Measurements from ENCODE around the gene PRKN.

The PRKN gene

DNA sequence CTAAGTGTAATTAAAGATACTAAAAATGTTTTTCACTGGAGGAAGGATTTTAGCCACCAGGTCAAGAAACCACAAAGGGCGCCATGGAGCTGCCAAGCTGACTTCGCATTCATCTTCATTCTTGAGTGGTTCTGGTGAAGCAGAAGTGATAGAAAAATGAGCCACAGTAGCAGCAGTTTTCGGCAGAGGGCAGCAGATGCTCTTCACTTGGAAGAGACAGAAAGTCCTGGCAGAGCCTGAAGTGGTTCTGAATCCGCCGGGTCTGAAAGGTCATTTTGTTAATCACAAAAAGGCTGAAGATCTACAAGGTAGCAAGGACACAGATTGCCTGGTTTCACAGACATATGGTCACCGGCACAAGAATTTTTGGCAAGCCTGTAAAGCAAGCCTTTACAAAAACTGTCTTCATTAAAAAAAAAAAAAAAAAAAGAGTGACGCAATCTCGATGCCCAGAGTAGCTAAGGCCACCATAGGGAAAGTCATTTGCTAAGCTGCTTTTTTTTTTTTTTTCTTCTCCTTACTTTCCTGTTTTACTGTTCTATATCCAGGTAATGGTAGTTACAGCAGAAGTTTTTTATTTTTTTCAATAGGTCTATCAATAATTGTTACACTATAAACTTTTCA, 1108.6 kb downstream of the PRKN start:
- peak; percentile 82 for DNase-seq (ENCODE audit: low read depth, low spot score)

DNA sequence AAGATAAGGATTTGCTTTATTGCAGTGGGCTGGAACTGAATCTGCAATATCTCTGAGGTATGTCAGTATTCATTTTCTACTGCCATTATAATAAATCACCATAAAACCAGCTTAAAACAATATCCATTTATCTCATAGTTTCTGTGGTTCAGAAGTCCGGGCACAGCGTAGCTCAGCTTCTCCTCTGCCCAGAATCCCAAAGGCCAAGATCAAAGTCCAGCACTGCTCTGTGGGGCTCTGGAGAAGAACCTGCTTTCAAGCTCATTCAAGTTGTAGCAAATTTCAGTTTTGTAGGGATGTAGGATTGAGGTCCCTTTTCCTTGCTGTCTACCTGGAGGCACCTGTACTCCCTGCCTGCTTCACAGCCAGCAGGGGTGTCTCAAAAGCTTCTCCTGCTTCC, 1113.9 kb downstream of the PRKN start:
- DNase-seq (ENCODE audit: low read depth, low spot score): no peak

DNA sequence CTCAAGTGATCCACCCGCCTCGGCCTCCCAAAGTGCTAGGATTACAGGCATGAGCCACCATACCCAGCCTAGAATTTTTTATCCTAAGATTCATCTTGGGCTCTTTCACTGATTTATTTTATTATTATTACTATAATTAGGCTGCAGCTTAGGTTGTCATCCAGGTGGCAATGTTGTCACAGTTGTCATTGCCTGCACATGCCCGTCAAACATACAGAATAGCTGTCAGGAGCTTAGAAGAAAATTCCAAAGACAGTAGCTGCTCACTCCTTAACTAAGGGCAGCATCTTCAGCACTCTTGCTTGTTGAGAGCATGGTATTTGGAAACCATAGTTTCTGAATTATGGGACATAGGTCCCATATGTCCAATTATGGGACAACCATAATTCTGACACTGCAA, 1118.8 kb downstream of the PRKN start:
- no peak for DNase-seq (ENCODE audit: low read depth, low spot score)

GRCh38 chr6:161607696-161608297, 1119.8 kb downstream of the PRKN start:
- DNase-seq (ENCODE audit: low read depth, low spot score): no peak

GRCh38 chr6:161602359-161602758, 1125.2 kb downstream of the PRKN start:
- DNase-seq (ENCODE audit: low read depth, low spot score): no peak

- no peak for DNase-seq (ENCODE audit: low read depth, low spot score)
Observed at GRCh38 chr6:161598896-161599295, 1128.7 kb downstream of the PRKN start.

DNA sequence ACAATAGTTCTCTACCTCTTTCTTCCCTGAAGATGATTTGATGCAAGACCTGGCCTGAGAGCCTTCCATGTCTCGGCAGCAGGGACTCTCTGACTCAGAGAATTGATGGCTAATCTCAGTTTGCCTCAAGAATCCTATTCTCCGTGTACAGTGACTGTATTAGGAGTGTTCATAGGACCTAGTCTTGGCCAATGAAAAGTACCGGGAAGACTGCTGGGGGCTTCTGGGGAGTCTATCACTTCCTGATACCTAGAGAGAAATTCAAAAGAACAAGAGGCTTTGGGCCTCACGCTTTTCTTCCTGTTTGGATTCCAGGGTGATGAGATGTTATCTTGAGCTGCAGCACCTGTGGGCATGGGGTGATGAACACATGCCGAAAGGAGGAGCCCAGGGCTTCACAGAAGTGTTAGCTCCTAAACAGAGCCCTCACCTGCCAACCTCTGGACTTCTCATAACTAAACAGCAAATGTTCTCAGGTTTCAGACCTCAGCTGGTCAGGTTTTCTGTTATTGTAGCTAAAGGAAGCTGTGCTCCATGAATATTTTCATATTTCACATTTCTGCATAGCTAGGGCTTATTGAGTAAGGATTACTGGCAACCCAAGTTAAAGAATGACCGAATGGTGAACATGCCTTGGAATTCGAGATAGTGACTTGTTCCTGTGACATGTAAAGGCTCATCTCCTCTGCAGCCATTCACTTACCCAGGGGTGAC, 1130.6 kb downstream of the PRKN start:
- DNase-seq (ENCODE audit: low read depth, low spot score): no peak

DNA sequence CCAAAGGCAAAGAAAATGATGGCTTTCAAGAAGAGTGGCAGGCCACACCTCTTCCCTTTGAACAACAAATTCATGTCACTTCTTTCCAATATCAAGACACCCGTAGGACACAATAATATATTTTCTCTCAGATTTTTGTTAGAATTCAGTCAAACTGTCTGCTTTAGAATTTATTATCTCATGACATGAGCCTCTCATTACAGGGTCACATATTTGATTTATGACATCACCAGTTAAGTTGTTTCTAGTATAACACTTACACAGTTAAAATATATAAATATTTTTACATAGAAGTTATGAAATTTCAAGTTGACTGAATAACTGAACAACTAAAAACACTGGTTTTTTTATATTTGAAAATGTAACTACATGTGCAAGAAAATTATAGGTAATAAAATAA, 1133.2 kb downstream of the PRKN start:
- DNase-seq (ENCODE audit: low read depth, low spot score): no peak

GRCh38 chr6:161590961-161591627, 1136.5 kb downstream of the PRKN start:
- no peak for DNase-seq (ENCODE audit: low read depth, low spot score)

DNA sequence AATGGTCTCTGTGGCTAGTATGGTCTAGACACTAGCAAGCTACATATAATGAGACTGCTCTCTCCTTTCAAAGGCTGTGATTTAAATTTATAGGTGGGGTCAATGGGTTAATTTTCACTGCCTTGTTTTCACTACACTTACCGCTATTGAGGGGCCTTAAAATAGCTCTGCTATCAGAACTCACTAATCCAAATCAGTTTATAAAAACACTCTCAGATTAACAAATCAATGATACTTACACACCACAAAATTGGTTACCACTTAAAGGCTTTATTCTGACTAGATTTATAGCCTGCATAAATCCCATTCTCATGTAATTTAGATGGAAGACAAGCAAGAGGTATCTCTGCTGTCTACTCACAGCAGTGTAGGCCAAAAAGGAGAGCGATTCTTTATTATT, 1140.7 kb downstream of the PRKN start:
- no peak for DNase-seq (ENCODE audit: low read depth, low spot score)

DNA sequence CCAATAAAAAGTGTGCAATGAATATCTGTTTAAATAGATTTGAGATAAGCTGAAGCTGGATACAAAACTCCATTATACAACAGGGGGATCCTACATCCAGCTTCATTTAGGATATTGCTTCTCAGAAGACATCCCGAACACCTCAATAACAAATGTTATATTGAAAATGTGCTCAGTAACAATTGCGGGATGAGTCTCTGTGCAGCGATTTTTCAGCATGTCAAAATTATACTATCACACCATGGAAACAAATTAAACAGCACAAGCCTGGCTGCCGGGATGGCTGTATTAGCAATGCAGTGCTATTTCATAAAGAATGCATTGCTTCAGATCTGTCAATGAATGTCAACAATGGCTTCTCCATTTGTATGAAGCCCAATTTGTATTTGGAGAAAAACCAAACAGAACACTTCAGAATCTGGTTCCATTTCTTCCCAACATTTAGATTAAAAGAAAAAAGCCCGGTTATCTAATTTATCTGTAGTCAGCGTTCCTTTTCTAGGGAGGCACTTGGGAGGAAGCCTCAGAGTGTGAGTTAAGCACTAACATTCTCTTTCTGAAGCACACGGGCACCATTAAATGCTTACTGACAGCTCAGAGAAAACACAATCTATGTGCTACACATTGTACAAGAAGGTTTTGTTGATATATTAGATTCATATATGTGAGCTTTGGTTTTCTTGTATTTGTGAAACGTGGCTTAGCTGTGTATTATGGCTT, 1142.8 kb downstream of the PRKN start:
- DNase-seq (ENCODE audit: low read depth, low spot score): no peak

DNA sequence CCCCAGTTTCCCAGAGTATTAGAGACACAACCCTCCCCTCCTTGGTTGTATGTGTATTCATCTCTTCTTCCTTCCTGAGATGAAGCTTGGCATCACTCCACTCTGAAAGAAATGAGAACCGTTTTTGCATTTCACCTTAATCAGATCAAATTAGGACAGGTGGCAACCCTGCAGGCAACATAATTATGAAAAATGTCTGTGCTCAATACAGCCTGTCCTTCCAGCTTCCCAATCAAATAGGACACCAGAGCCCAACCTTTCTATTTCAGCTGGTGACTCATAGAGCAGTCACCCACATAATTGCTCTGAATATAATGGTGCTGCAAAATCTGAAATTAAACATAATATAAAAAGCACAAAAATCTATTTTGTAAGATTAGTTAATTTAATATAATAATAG, 1143.5 kb downstream of the PRKN start:
- no peak for DNase-seq (ENCODE audit: low read depth, low spot score)

GRCh38 chr6:161583584-161583983, 1144.0 kb downstream of the PRKN start:
- DNase-seq (ENCODE audit: low read depth, low spot score): no peak

- DNase-seq (ENCODE audit: low read depth, low spot score): no peak
Observed at GRCh38 chr6:161578478-161578877, 1149.1 kb downstream of the PRKN start.

DNA sequence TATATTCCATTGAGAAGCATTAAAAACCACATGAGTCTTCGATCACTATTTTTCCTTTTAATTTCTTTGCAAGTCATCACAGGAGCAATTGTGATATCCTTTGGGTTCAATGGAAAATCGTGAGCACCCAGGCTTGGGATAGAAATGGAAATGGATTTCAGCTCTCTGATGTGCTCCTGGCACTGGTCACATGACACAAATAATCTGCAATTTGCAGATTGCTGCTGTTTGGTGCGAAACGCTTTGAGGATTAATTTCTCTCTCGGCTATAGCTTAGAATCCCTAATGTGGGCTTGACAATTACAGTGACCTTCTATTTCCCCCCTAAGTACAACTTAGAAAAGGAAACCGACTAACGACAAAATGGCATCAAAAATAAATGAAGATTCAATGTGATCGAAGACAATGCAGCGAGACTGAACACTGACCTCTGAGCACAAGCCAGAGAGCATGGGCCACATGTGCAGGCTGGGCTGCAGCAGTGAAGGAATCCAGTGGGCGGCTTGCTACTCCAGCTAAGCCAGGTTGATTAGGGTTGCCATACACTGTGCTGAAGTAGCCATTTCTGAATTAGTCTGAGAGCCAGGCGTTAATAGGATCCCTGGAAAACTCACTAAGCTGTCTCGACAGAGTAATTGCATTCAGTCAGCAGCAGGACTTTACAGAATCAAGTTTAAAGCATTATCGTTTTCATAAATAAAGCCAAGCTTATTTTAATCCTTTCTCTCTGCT, 1151.9 kb downstream of the PRKN start:
- no peak for DNase-seq (ENCODE audit: low read depth, low spot score)

DNA sequence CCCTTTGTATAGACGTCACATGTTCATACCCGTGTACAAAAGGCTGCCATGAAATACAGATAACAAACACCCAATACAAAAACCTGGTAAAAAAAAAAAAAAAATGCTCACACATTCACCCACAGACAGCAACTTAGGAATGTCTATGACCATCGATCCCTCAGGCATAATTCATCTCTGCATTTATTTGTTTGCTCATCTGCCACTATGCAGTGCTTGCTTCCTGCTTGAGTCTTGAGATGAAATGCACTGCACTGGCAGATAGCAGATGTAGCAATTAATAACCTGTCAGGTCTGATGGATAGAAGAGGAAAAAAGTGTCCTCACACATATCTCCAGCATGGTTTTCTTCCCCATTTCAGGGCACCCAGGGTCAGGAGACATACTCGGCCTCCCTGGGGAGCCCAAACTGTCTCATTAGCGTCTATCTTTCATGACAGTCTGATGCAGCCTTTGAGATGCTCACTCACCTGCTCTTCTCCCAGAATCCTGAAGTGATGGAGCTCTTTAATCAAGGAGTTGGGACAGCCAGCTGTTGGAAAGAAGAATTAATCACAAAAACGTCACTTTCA, 1158.6 kb downstream of the PRKN start:
- no peak for DNase-seq (ENCODE audit: low read depth, low spot score)

- no peak for DNase-seq (ENCODE audit: low read depth, low spot score)
Observed at GRCh38 chr6:161564952-161565351, 1162.6 kb downstream of the PRKN start.

DNA sequence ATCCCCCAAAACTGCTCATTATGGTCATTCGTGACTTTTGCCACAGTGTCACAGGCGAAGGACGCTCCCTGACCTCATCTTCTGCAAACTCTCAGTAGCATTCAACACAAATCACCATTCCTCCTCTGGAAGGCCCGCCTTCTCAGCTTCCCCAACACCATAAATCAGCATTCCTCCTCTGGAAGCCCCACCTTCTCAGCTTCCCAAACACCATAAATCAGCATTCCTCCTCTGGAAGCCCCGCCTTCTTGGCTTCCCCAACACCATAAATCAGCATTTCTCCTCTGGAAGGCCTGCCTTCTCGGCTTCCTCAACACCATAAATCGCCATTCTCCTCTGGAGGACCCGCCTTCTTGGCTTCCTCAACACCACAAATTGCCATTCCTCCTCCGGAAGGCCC, 1165.7 kb downstream of the PRKN start:
- DNase-seq (ENCODE audit: low read depth, low spot score): peak; percentile 65

DNA sequence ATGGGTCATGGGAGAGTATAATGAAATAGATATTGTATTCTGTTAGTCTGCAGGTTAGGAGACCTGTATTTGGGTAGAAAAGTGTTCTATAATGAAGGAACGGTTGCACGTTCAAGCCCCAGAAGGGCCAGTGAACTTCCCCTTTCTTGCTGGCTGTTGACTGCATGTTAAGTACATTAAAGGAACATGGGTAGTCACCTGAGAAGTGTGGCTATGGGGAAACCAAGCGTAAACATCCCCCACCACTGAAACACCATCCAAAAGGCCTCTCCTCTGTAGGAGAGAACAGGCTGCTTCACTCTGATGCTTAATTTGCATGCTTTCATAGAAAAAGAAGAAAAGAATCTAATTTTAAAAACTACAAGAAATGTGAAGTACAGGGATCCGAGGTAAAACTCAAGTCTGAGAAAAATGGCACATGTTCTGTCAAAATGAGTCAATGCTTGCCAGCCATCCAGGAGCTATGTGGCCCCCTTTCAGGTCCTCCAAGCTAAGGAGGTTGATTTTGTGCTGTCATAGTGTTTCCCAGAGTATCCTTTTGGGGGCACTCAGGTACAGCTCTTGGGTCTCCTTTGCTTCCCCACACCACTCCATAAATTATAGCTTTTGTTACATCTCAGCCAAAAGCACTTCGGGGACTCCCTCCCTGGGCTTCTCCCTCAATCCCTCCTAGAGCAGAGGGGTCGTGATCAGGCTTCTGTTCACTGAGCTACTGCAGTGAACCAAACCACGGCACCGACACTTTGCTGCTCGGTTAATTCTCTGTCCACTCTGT, 1170.0 kb downstream of the PRKN start:
- DNase-seq (ENCODE audit: low read depth, low spot score): peak; percentile 5

GRCh38 chr6:161554883-161555282, 1172.7 kb downstream of the PRKN start:
- DNase-seq (ENCODE audit: low read depth, low spot score): no peak

All from ELF-1 (cell line).